HG03045 (cell line): Measurements from ENCODE around the gene IL18RAP.

ENCODE experiments used
- ATAC-seq: cut with Tn5 transposase; IDR thresholded peaks from one replicate; pipeline ENCODE4 v1.9.1; 2021; ENCODE audit warnings: mild to moderate bottlenecking, moderate library complexity; ENCODE audit not compliant: unreplicated experiment

IL18RAP gene

GRCh38 chr2:102492006-102492405 is 69.0 kb downstream of the IL18RAP start:
- ATAC-seq, result no peak

GRCh38 chr2:102494570-102494969 is 71.6 kb downstream of the IL18RAP start:
- no peak for ATAC-seq

GRCh38 chr2:102498414-102498813 is 75.5 kb downstream of the IL18RAP start:
- ATAC-seq, result no peak

GRCh38 chr2:102499558-102499957 is 76.6 kb downstream of the IL18RAP start:
- ATAC-seq, result no peak
